Suprapubic skin (tissue), 4 donors: Measurements from ENCODE around the gene RTKN. TPM values are rescaled to one million over a fixed set of nuclear protein-coding genes. Genes with fewer than 3 reads are reported as not detected.

ENCODE experiments used
- DNase-seq, 2 donors: peaks; one replicate each; pipeline ENCODE4 v3.0.0-alpha.2; 2019; ENCODE audit warnings: low spot score in 2 of 2
- H3K27ac ChIP-seq: fragments of 200-600 bp; sonication (generic); one replicate; pipeline ENCODE4 v1.5.1; 2019
- H3K27me3 ChIP-seq: fragments of 200-600 bp; sonication (generic); one replicate; pipeline ENCODE4 v1.5.1; 2019
- H3K36me3 ChIP-seq: fragments of 200-600 bp; sonication (generic); one replicate; pipeline ENCODE4 v1.5.1; 2019
- H3K4me1 ChIP-seq: fragments of 200-600 bp; sonication (generic); one replicate; pipeline ENCODE4 v1.5.1; 2019
- H3K4me3 ChIP-seq: fragments of 200-600 bp; sonication (generic); one replicate; pipeline ENCODE4 v1.5.1; 2019; ENCODE audit warnings: mild to moderate bottlenecking
- H3K9me3 ChIP-seq: fragments of 200-600 bp; sonication (generic); one replicate; pipeline ENCODE4 v1.5.1; 2019
- CTCF ChIP-seq, 2 donors: fragments of 200-600 bp in 1 of 2; fragments of 450-650 bp in 1 of 2; sonication (generic) in 1 of 2; IDR thresholded peaks; one replicate each; pipeline ENCODE4 v1.5.1; 2016 to 2019; ENCODE audit warnings: antibody characterized with exemption in 2 of 2, mild to moderate bottlenecking in 1 of 2, moderate library complexity in 1 of 2
- EP300 ChIP-seq: sonication (generic); formaldehyde crosslinking; IDR thresholded peaks from one replicate; pipeline ENCODE4 v1.6.1; 2017; ENCODE audit warnings: antibody characterized with exemption
- POLR2A ChIP-seq, 2 donors: fragments of 450-650 bp; IDR thresholded peaks; one replicate each; pipeline ENCODE4 v1.6.1; 2017; ENCODE audit warnings: antibody characterized with exemption in 2 of 2, mild to moderate bottlenecking in 2 of 2, moderate library complexity in 2 of 2
- POLR2AphosphoS5 ChIP-seq, 3 donors: sonication (generic); formaldehyde crosslinking; IDR thresholded peaks; one replicate each; pipeline ENCODE4 v1.6.1; 2017; ENCODE audit warnings: antibody characterized with exemption in 3 of 3
- WGBS: methylation state at CpG from one replicate; pipeline ENCODE4 v1.1.5; 2018; 5-methylcytosine and 5-hydroxymethylcytosine counted together
- total RNA-seq, 4 donors: library from RNA; depleted of rRNA; stranded (reverse); fragments of >200 nt; gene quantifications; one replicate each; pipeline ENCODE4 v1.1.0, GENCODE V29; 2016

RTKN gene
- total RNA-seq, 4 donors from 2014 or later = 48.2 to 63.1 (median 56.7) TPM

- TF ChIP-seq POLR2AphosphoS5 (IDR thresholded peaks at IDR 0.05) = no peak
- no peak for TF ChIP-seq CTCF (IDR thresholded peaks at IDR 0.05)
- no peak for TF ChIP-seq EP300
- no peak for TF ChIP-seq POLR2A (IDR thresholded peaks at IDR 0.05)
- DNase-seq = no peak
- no peak overlapping the region for H3K4me3 ChIP-seq
- H3K36me3 ChIP-seq = peaks cover 8% of the 10 kb centered on the region
- 63% methylated on average over 6 of the region's 6 CpGs for WGBS
- no peaks in the 10 kb centered on the region for H3K9me3 ChIP-seq
- no peaks in the 10 kb centered on the region for H3K27me3 ChIP-seq
- peaks cover 31% of the 10 kb centered on the region for H3K4me1 ChIP-seq
- no peak overlapping the region for H3K27ac ChIP-seq
These were observed 4.7 kb downstream of the RTKN start for GRCh38 chr2:74436848-74437695.

- H3K4me1 ChIP-seq = peaks cover 24% of the 10 kb centered on the region
- H3K9me3 ChIP-seq = no peaks in the 10 kb centered on the region
- H3K36me3 ChIP-seq = peaks cover 16% of the 10 kb centered on the region
- WGBS = 78% methylated on average over 18 of the region's 43 CpGs
- DNase-seq = peak in 1 of 2 donors; percentile 59
- TF ChIP-seq EP300 (no peak), POLR2A (IDR thresholded peaks at IDR 0.05) (no peak), POLR2AphosphoS5 (IDR thresholded peaks at IDR 0.05) (no peak), CTCF (IDR thresholded peaks at IDR 0.05) (no peak)
- H3K27ac ChIP-seq = no peak overlapping the region
- H3K4me3 ChIP-seq = no peak overlapping the region
- no peaks in the 10 kb centered on the region for H3K27me3 ChIP-seq
These were observed 5.5 kb downstream of the RTKN start for GRCh38 chr2:74436111-74436805.

- TF ChIP-seq EP300 = no peak
- no peak for TF ChIP-seq POLR2AphosphoS5 (IDR thresholded peaks at IDR 0.05)
- no peak for TF ChIP-seq POLR2A (IDR thresholded peaks at IDR 0.05)
- TF ChIP-seq CTCF (IDR thresholded peaks at IDR 0.05) = no peak
- Histone ChIP-seq H3K27me3 (no peaks in the 10 kb centered on the region), H3K27ac (no peak overlapping the region), H3K4me3 (no peak overlapping the region), H3K36me3 (peaks cover 68% of the 10 kb centered on the region), H3K9me3 (no peaks in the 10 kb centered on the region), H3K4me1 (peaks cover 3% of the 10 kb centered on the region)
- WGBS = 87% methylated on average over 7 of the region's 11 CpGs
- DNase-seq = no peak
These were observed 11.2 kb downstream of the RTKN start for GRCh38 chr2:74430502-74430901.

DNA sequence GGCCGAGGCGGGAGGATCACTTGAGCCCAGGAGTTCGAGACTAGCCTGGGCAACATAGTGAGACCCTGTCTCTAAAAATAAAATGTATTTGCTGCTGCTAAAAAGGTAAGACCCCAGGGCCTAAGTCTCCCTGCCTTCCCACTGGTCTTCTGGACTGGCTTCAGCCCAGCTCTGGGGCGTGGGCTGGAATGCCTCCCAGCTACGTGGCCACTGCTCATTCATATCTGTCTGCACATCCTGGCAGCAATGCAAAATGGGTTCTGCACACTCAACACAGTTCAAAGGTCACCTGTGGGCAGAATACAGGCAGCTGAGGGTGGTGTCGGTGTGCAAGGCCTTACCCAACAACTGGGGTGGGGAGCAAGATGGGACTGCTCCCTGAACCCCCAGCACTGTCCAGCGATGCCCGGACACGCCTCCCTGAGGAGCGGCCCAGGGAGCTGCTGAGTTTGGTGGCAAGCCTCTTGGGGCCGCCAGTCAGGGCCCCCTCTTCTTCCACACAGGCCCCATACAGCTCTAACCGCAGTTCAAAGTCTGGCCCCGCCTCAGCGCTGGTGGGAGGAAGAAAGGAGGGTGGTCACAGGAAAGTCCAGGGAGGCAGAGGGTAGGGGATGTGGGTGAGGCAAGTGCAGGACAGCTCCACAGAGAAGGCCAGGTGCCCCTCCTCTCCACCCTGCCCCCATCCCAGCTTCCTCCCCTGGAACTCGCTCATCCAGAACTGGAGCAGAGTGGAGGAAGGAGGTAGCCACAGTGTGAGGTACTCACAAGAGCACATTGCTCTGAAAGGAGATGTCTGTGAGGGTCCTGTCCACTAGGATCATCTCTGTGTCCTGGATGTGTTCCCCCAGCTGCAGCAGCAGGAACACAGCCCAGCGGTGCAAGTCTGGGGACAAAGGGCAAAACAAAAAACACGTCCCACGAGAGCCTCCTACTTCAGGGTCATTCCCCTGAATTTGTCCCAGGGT is 12.0 kb downstream of the RTKN start:
- no peak overlapping the region for H3K4me3 ChIP-seq
- TF ChIP-seq POLR2AphosphoS5 (IDR thresholded peaks at IDR 0.05) (no peak), POLR2A (IDR thresholded peaks at IDR 0.05) (no peak), EP300 (no peak), CTCF (IDR thresholded peaks at IDR 0.05) (no peak)
- no peaks in the 10 kb centered on the region for H3K9me3 ChIP-seq
- no peaks in the 10 kb centered on the region for H3K27me3 ChIP-seq
- peaks cover 68% of the 10 kb centered on the region for H3K36me3 ChIP-seq
- no peak overlapping the region for H3K27ac ChIP-seq
- DNase-seq = no peak
- H3K4me1 ChIP-seq = peaks cover 3% of the 10 kb centered on the region
- 93% methylated on average over 11 of the region's 18 CpGs for WGBS
